ENCODE data around the gene MCRIP1. TPM values are rescaled to one million over a fixed set of nuclear protein-coding genes. Genes with fewer than 3 reads are reported as not detected.
A peak's percentile ranks its signal among the peaks of the same experiment; 100 is the strongest.

The MCRIP1 gene
- total RNA-seq, 1 experiment from 2014 or later: 126 TPM

DNA sequence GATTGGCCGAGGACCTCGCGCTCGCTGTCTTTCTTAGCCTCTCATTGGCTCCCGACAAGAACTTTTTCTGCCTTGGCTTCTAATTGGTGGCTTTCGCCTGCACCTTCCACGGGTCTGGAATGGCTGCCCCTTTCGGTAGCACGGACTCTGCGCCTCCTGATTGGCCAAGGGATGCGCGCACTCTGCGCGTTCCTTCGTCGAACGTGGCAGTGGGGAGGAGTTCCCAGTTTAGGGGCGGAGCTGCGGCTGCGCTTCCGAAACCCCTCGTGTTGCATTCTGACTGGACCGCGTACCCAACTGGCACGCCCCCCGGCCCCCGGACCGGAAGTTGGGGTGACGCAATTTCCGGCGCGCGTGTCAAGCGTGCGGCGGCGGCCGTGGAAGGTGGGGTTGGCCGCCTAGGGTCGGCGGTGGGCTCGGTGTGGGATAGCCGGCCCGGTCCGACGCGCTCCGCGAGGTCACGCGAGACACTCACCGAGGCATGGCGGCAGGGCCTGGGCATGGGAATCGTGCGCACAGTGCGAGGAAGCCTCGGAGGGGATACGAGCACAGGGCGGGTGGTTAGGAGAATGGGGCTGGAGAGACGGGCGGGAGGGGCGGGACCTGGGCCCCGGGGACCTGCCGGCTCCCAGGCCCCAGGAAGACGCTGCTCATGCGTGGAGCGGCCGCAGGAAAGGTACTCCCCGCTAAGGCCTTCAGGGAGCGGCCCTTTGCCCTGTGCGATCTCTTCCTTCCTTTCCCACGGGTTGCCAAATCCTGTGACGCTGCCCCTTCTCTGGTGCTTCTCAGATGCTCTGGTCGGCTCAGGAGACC is 27.9 kb upstream of the MCRIP1 start (continued):
- TF ChIP-seq, protein P1, sequence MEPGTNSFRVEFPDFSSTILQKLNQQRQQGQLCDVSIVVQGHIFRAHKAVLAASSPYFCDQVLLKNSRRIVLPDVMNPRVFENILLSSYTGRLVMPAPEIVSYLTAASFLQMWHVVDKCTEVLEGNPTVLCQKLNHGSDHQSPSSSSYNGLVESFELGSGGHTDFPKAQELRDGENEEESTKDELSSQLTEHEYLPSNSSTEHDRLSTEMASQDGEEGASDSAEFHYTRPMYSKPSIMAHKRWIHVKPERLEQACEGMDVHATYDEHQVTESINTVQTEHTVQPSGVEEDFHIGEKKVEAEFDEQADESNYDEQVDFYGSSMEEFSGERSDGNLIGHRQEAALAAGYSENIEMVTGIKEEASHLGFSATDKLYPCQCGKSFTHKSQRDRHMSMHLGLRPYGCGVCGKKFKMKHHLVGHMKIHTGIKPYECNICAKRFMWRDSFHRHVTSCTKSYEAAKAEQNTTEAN (CRISPR knock-in tag; IDR thresholded peaks at IDR 0.05): 0 out of 2 replicates have a peak, but pooled peaks have one; percentile 21
- TF ChIP-seq, protein P2, sequence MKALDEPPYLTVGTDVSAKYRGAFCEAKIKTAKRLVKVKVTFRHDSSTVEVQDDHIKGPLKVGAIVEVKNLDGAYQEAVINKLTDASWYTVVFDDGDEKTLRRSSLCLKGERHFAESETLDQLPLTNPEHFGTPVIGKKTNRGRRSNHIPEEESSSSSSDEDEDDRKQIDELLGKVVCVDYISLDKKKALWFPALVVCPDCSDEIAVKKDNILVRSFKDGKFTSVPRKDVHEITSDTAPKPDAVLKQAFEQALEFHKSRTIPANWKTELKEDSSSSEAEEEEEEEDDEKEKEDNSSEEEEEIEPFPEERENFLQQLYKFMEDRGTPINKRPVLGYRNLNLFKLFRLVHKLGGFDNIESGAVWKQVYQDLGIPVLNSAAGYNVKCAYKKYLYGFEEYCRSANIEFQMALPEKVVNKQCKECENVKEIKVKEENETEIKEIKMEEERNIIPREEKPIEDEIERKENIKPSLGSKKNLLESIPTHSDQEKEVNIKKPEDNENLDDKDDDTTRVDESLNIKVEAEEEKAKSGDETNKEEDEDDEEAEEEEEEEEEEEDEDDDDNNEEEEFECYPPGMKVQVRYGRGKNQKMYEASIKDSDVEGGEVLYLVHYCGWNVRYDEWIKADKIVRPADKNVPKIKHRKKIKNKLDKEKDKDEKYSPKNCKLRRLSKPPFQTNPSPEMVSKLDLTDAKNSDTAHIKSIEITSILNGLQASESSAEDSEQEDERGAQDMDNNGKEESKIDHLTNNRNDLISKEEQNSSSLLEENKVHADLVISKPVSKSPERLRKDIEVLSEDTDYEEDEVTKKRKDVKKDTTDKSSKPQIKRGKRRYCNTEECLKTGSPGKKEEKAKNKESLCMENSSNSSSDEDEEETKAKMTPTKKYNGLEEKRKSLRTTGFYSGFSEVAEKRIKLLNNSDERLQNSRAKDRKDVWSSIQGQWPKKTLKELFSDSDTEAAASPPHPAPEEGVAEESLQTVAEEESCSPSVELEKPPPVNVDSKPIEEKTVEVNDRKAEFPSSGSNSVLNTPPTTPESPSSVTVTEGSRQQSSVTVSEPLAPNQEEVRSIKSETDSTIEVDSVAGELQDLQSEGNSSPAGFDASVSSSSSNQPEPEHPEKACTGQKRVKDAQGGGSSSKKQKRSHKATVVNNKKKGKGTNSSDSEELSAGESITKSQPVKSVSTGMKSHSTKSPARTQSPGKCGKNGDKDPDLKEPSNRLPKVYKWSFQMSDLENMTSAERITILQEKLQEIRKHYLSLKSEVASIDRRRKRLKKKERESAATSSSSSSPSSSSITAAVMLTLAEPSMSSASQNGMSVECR (CRISPR knock-in tag; IDR thresholded peaks at IDR 0.05; ENCODE audit: borderline replicate concordance): peak; percentile 78; the same call in 1 of the 2 replicates
- TF ChIP-seq ZNF138 (CRISPR knock-in tag; conservative IDR thresholded peaks at IDR 0.05): no peak
- no peak for TF ChIP-seq CREB1 (CRISPR knock-in tag; IDR thresholded peaks at IDR 0.05)
- no peak for TF ChIP-seq ZNF317 (CRISPR knock-in tag; IDR thresholded peaks at IDR 0.05; ENCODE audit: borderline replicate concordance, low read depth)
- no peak for TF ChIP-seq OVOL2 (CRISPR knock-in tag; IDR thresholded peaks at IDR 0.05; ENCODE audit: borderline replicate concordance)
- TF ChIP-seq ZNF121 (CRISPR knock-in tag; IDR thresholded peaks at IDR 0.05): no peak
- no peak for TF ChIP-seq SOX15 (CRISPR knock-in tag; IDR thresholded peaks at IDR 0.05)
- TF ChIP-seq TCF7 (CRISPR knock-in tag; IDR thresholded peaks at IDR 0.05; ENCODE audit: low read depth): peak; percentile 65; the same call in 1 of the 2 replicates
- peak; percentile 76; the same call in 1 of the 2 replicates for TF ChIP-seq MYBL2 (CRISPR knock-in tag; IDR thresholded peaks at IDR 0.05)
- TF ChIP-seq NFE2L1 (CRISPR knock-in tag; IDR thresholded peaks at IDR 0.05): 0 out of 2 replicates have a peak, but pooled peaks have one; percentile 50
- TF ChIP-seq FOXP1 (CRISPR knock-in tag; IDR thresholded peaks at IDR 0.05; ENCODE audit: borderline replicate concordance): peak; percentile 85
- TF ChIP-seq, protein P3, sequence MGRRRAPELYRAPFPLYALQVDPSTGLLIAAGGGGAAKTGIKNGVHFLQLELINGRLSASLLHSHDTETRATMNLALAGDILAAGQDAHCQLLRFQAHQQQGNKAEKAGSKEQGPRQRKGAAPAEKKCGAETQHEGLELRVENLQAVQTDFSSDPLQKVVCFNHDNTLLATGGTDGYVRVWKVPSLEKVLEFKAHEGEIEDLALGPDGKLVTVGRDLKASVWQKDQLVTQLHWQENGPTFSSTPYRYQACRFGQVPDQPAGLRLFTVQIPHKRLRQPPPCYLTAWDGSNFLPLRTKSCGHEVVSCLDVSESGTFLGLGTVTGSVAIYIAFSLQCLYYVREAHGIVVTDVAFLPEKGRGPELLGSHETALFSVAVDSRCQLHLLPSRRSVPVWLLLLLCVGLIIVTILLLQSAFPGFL (CRISPR knock-in tag; IDR thresholded peaks at IDR 0.05; ENCODE audit: borderline replicate concordance): no peak
- TF ChIP-seq JUN (CRISPR knock-in tag; IDR thresholded peaks at IDR 0.05): no peak
- TF ChIP-seq, protein P4, sequence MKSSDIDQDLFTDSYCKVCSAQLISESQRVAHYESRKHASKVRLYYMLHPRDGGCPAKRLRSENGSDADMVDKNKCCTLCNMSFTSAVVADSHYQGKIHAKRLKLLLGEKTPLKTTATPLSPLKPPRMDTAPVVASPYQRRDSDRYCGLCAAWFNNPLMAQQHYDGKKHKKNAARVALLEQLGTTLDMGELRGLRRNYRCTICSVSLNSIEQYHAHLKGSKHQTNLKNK (CRISPR knock-in tag; IDR thresholded peaks at IDR 0.05): 0 out of 2 replicates have a peak, but pooled peaks have one; percentile 32
- no peak for TF ChIP-seq IRF2 (CRISPR knock-in tag; IDR thresholded peaks at IDR 0.05; ENCODE audit: borderline replicate concordance, low read depth)
- no peak for TF ChIP-seq GRHL2 (CRISPR knock-in tag; IDR thresholded peaks at IDR 0.05; ENCODE audit: insufficient replicate concordance, severe bottlenecking)
- TF ChIP-seq, protein P5, sequence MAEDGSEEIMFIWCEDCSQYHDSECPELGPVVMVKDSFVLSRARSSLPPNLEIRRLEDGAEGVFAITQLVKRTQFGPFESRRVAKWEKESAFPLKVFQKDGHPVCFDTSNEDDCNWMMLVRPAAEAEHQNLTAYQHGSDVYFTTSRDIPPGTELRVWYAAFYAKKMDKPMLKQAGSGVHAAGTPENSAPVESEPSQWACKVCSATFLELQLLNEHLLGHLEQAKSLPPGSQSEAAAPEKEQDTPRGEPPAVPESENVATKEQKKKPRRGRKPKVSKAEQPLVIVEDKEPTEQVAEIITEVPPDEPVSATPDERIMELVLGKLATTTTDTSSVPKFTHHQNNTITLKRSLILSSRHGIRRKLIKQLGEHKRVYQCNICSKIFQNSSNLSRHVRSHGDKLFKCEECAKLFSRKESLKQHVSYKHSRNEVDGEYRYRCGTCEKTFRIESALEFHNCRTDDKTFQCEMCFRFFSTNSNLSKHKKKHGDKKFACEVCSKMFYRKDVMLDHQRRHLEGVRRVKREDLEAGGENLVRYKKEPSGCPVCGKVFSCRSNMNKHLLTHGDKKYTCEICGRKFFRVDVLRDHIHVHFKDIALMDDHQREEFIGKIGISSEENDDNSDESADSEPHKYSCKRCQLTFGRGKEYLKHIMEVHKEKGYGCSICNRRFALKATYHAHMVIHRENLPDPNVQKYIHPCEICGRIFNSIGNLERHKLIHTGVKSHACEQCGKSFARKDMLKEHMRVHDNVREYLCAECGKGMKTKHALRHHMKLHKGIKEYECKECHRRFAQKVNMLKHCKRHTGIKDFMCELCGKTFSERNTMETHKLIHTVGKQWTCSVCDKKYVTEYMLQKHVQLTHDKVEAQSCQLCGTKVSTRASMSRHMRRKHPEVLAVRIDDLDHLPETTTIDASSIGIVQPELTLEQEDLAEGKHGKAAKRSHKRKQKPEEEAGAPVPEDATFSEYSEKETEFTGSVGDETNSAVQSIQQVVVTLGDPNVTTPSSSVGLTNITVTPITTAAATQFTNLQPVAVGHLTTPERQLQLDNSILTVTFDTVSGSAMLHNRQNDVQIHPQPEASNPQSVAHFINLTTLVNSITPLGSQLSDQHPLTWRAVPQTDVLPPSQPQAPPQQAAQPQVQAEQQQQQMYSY (CRISPR knock-in tag; IDR thresholded peaks at IDR 0.05): no peak
- TF ChIP-seq, protein P6, sequence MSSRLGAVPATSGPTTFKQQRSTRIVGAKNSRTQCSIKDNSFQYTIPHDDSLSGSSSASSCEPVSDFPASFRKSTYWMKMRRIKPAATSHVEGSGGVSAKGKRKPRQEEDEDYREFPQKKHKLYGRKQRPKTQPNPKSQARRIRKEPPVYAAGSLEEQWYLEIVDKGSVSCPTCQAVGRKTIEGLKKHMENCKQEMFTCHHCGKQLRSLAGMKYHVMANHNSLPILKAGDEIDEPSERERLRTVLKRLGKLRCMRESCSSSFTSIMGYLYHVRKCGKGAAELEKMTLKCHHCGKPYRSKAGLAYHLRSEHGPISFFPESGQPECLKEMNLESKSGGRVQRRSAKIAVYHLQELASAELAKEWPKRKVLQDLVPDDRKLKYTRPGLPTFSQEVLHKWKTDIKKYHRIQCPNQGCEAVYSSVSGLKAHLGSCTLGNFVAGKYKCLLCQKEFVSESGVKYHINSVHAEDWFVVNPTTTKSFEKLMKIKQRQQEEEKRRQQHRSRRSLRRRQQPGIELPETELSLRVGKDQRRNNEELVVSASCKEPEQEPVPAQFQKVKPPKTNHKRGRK (CRISPR knock-in tag; IDR thresholded peaks at IDR 0.05; ENCODE audit: borderline replicate concordance): no peak
- TF ChIP-seq GABPB1 (CRISPR knock-in tag; IDR thresholded peaks at IDR 0.05): peak; percentile 99
- peak; percentile 97; the same call in 1 of the 2 replicates for TF ChIP-seq ZNF396 (CRISPR knock-in tag; IDR thresholded peaks at IDR 0.05; ENCODE audit: borderline replicate concordance)
- TF ChIP-seq ZNF219 (CRISPR knock-in tag; IDR thresholded peaks at IDR 0.05; ENCODE audit: borderline replicate concordance): no peak
- TF ChIP-seq, protein P7, sequence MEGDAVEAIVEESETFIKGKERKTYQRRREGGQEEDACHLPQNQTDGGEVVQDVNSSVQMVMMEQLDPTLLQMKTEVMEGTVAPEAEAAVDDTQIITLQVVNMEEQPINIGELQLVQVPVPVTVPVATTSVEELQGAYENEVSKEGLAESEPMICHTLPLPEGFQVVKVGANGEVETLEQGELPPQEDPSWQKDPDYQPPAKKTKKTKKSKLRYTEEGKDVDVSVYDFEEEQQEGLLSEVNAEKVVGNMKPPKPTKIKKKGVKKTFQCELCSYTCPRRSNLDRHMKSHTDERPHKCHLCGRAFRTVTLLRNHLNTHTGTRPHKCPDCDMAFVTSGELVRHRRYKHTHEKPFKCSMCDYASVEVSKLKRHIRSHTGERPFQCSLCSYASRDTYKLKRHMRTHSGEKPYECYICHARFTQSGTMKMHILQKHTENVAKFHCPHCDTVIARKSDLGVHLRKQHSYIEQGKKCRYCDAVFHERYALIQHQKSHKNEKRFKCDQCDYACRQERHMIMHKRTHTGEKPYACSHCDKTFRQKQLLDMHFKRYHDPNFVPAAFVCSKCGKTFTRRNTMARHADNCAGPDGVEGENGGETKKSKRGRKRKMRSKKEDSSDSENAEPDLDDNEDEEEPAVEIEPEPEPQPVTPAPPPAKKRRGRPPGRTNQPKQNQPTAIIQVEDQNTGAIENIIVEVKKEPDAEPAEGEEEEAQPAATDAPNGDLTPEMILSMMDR (IDR thresholded peaks at IDR 0.05): no peak
- TF ChIP-seq EMX1 (CRISPR knock-in tag; IDR thresholded peaks at IDR 0.05): peak; percentile 96
